Activated CD4-positive, alpha-beta T cell treated with anti-CD3 and anti-CD28 coated beads for 36 hours (primary cell): Measurements from ENCODE around the gene ARHGEF11. TPM values are rescaled to one million over a fixed set of nuclear protein-coding genes. Genes with fewer than 3 reads are reported as not detected.

ENCODE experiments used
- microRNA-seq: library from miRNA; unstranded; fragments of <30 nt; microRNA quantifications from one replicate; pipeline ENCODE4 v1.2.0, GENCODE V29; 2021; ENCODE audit warnings: borderline replicate concordance
- total RNA-seq, 2 experiments: library from RNA; stranded (reverse); gene quantifications; one replicate each; pipeline ENCODE4 v1.2.3, GENCODE V29; 2021

ARHGEF11 gene
- total RNA-seq, 2 experiments from 2014 or later = 3.5 to 4.8 TPM

Small RNAs within 50 kb of the gene (microRNA-seq; reads per million reads assigned to microRNA genes)
- not detected for gene MIR765

Other genes starting within 250 kb of the ARHGEF11 start
- 100 to 1,000 TPM; 189 to 211 TPM for gene SH2D2A, start 228.9 kb downstream of the ARHGEF11 start, total RNA-seq
- under 1 TPM; 0.14 to 0.18 TPM for gene INSRR, start 186.6 kb downstream of the ARHGEF11 start, total RNA-seq
- 1 to 10 TPM; 4.4 to 6.1 TPM for gene NTRK1, start 184.9 kb downstream of the ARHGEF11 start, total RNA-seq
- not detected for gene PEAR1, start 152.0 kb downstream of the ARHGEF11 start, total RNA-seq
- not detected for gene LRRC71, start 125.1 kb downstream of the ARHGEF11 start, total RNA-seq
- gene ETV3L, start 54.1 kb upstream of the ARHGEF11 start, total RNA-seq = not detected
- 10 to 100 TPM; 32.0 to 36.7 TPM for gene ETV3, start 92.7 kb upstream of the ARHGEF11 start, total RNA-seq